ENCODE data around the gene EPHB6. TPM values are rescaled to one million over a fixed set of nuclear protein-coding genes. Genes with fewer than 3 reads are reported as not detected.

The EPHB6 gene
- total RNA-seq, 2 experiments from 2014 or later: 5.7 to 7.0 TPM

DNA sequence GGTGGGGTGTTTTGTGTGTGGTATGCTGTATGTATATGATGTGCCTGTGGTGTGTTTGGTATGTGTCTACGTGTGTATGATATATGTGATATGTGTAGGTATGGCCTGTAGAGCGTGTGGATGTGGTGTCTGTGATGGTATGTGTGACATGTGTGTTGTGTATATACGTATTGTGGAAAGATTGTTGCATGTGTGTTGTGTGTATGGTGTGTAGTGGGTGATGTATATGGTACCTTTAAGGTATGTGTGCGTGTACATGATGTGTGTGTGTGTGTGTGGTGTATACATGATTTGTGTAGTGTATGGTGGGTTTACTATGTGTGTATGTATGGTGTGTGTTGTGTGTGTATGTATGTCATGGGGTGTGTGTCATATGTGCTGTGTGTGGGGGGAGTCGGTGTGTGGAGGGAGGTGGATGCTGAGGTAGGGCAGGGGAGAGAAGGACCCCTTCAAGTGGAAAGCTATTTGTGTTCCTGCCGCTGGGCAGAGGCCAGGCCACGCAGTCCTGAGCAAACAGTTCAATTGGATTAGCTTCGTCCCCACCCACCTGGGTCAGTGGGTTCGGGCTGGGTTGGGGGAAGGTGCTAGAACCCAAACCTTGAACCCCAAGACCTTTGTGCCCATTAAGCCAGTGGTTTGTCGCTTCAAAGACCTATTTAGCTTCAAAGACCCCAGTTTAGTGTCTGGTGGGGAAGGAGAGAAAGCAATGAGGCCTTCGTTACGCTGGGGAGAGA, 32.6 kb downstream of the EPHB6 start:
- CTCF ChIA-PET: interaction anchor here (1.4 kb wide), 1 partner anchor 14 kb away, joined by 7 read pairs; no protein-coding TSS in a partner anchor

DNA sequence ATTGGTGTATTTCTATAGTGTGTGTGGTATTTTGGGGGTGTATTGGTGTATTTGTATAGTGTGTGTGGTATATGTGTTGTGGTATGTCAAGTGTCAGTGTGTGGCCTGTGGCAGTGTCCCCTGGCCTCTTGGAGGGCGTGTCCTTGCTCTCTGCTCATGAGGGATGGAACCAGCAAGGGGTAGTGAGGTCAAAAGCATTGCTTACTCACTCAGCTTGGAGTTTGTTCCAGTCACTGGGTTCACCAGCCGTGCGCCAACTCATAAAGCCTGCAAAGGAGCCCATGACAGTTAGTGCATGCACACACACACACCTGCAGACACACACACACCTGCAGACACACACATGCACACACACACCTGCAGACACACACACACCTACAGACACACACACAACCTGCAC, 34.9 kb downstream of the EPHB6 start:
- ChIA-PET POLR2A (no interaction called here), CTCF (no interaction called here)
- H3K4me3 Mint-ChIP-seq: no peak overlapping the region
- DNase-seq: no peak
- H3K9me3 Mint-ChIP-seq: peaks cover 5% of the 10 kb centered on the region
- H3K27ac Mint-ChIP-seq: no peak overlapping the region
- H3K4me1 Mint-ChIP-seq: no peaks in the 10 kb centered on the region
- peaks cover 3% of the 10 kb centered on the region for H3K27me3 Mint-ChIP-seq
- H3K36me3 Mint-ChIP-seq (ENCODE audit: low read depth): no peaks in the 10 kb centered on the region

More for the DNA sequence above, 32.6 kb downstream of the EPHB6 start:
- Mint-ChIP-seq H3K4me3 (no peak overlapping the region), H3K4me1 (no peaks in the 10 kb centered on the region), H3K27ac (no peak overlapping the region), H3K27me3 (peaks cover 6% of the 10 kb centered on the region), H3K36me3 (ENCODE audit: low read depth) (no peaks in the 10 kb centered on the region), H3K9me3 (peaks cover 5% of the 10 kb centered on the region)
- POLR2A ChIA-PET: no interaction called here
- no peak for DNase-seq

DNA sequence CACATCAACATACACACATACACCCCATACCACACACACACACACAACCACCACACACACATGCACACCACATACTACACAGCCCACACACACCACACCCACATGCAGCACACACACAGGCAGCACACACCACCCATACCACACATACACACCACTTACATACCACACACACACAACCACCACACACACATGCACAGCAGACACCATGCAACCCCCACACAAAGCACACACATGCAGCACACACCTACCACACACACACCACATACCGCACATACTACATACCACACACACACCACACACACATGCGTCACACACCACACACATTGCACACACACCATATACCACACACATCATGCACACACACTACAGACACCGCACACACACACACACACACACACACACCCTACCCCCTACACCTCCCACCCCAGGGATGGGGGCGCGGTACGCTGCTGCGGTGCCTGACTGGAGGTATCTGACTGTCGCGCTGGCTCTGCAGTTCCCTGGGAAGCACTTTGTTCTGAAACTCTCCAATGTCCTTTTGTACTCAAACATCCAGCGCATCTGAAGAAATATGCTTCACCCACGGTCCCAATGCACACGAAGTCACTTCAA, 36.1 kb downstream of the EPHB6 start:
- H3K36me3 Mint-ChIP-seq (ENCODE audit: low read depth): no peaks in the 10 kb centered on the region
- POLR2A ChIA-PET: no interaction called here
- H3K27me3 Mint-ChIP-seq: peaks cover 3% of the 10 kb centered on the region
- no peak overlapping the region for H3K4me3 Mint-ChIP-seq
- CTCF ChIA-PET: no interaction called here
- H3K9me3 Mint-ChIP-seq: peaks cover 5% of the 10 kb centered on the region
- no peaks in the 10 kb centered on the region for H3K4me1 Mint-ChIP-seq
- DNase-seq: no peak
- H3K27ac Mint-ChIP-seq: no peak overlapping the region

DNA sequence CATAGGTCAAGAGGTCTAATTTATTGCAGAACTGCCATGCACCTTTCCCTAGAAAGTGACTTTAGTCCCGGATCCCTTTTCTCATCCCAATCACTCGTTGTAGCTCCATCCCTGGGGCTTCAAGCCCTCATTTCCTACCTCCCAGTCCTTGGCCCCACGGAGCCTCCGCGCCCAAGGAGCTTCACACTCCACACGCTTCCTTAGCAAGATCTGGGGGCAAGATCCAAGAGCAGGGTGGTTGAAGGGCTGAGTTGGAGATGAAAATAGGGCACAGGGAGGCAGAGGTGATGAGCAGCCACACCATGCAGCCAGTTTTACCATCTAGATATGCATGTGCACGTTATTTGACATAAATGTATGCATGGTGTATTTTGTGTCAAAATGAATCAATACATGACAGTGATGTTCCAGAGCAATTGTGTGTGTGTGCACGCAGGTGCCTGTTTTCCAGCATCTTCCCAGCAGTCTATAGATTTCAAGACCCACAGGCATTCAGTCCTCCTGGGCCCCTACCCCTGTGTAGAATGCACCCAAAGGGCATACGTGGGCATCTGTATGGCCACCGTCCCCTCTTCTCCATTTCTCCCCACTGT, 36.7 kb downstream of the EPHB6 start:
- ChIA-PET CTCF (no interaction called here), POLR2A (no interaction called here)
- Mint-ChIP-seq H3K4me1 (no peaks in the 10 kb centered on the region), H3K36me3 (ENCODE audit: low read depth) (no peaks in the 10 kb centered on the region), H3K27ac (no peak overlapping the region), H3K4me3 (no peak overlapping the region), H3K9me3 (peaks cover 5% of the 10 kb centered on the region), H3K27me3 (peaks cover 9% of the 10 kb centered on the region)
- no peak for DNase-seq

GRCh38 chr7:142892951-142893350, 38.1 kb downstream of the EPHB6 start:
- H3K36me3 Mint-ChIP-seq (ENCODE audit: low read depth): no peaks in the 10 kb centered on the region

GRCh38 chr7:142894112-142894984, 39.5 kb downstream of the EPHB6 start:
- no peak for DNase-seq
- no peak overlapping the region for H3K27ac Mint-ChIP-seq
- peaks cover 11% of the 10 kb centered on the region for H3K27me3 Mint-ChIP-seq
- H3K9me3 Mint-ChIP-seq: peaks cover 5% of the 10 kb centered on the region
- ChIA-PET CTCF (interaction anchor here (0.5 to 0.6 kb wide), 2 partner anchors 36 to 540 kb away, joined by 4 to 5 read pairs; no protein-coding TSS in a partner anchor), POLR2A (no interaction called here)
- H3K4me1 Mint-ChIP-seq: no peaks in the 10 kb centered on the region
- H3K36me3 Mint-ChIP-seq (ENCODE audit: low read depth): no peaks in the 10 kb centered on the region
- H3K4me3 Mint-ChIP-seq: no peak overlapping the region

More at GRCh38 chr7:142892951-142893350, 38.1 kb downstream of the EPHB6 start:
- Mint-ChIP-seq H3K27me3 (peaks cover 6% of the 10 kb centered on the region), H3K4me3 (no peak overlapping the region), H3K9me3 (peaks cover 5% of the 10 kb centered on the region), H3K27ac (no peak overlapping the region), H3K4me1 (no peaks in the 10 kb centered on the region)
- no peak for DNase-seq
- CTCF ChIA-PET: no interaction called here
- POLR2A ChIA-PET: no interaction called here

GRCh38 chr7:142894985-142895593, 40.2 kb downstream of the EPHB6 start:
- H3K4me1 Mint-ChIP-seq: no peaks in the 10 kb centered on the region
- no peaks in the 10 kb centered on the region for H3K36me3 Mint-ChIP-seq (ENCODE audit: low read depth)
- H3K9me3 Mint-ChIP-seq: peaks cover 5% of the 10 kb centered on the region
- H3K4me3 Mint-ChIP-seq: no peak overlapping the region
- POLR2A ChIA-PET: no interaction called here
- CTCF ChIA-PET: interaction anchor here (0.5 kb wide), 1 partner anchor 37 kb away, joined by 4 read pairs; no protein-coding TSS in a partner anchor
- no peak for DNase-seq
- no peak overlapping the region for H3K27ac Mint-ChIP-seq
- peaks cover 11% of the 10 kb centered on the region for H3K27me3 Mint-ChIP-seq

GRCh38 chr7:142896151-142896550, 41.3 kb downstream of the EPHB6 start:
- Mint-ChIP-seq H3K9me3 (no peaks in the 10 kb centered on the region), H3K4me3 (no peak overlapping the region), H3K27me3 (peaks cover 11% of the 10 kb centered on the region), H3K27ac (no peak overlapping the region), H3K4me1 (no peaks in the 10 kb centered on the region), H3K36me3 (ENCODE audit: low read depth) (no peaks in the 10 kb centered on the region)
- no peak for DNase-seq
- POLR2A ChIA-PET: no interaction called here
- CTCF ChIA-PET: interaction anchor here (0.6 kb wide), 1 partner anchor 23 kb away, joined by 4 read pairs; no protein-coding TSS in a partner anchor

- Mint-ChIP-seq H3K27ac (no peak overlapping the region), H3K4me3 (no peak overlapping the region), H3K27me3 (peaks cover 18% of the 10 kb centered on the region), H3K9me3 (no peaks in the 10 kb centered on the region), H3K4me1 (no peaks in the 10 kb centered on the region), H3K36me3 (ENCODE audit: low read depth) (no peaks in the 10 kb centered on the region)
- POLR2A ChIA-PET: no interaction called here
- CTCF ChIA-PET: no interaction called here
- DNase-seq: no peak
Observed at GRCh38 chr7:142896741-142897379, 42.0 kb downstream of the EPHB6 start.

DNA sequence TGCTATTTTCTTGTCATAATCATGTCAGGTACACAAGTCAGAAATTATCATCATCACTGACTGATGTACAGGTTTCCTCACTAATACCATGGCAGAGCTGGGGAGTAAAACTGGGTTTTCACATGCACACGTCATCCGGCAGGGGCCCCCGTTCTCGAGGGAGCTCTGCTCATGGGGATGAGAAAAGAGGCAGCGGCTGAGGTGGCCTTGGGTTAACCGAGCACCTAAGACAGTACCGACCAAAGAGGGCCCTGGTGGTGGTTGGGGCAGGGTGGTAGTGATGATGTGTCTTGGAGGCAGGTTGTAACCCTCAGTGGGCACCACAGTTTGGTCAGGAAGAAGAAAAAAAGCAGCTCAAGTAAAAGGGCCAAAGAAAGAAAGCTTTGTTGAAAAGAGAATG, 42.8 kb downstream of the EPHB6 start:
- Mint-ChIP-seq H3K27me3 (peaks cover 21% of the 10 kb centered on the region), H3K36me3 (ENCODE audit: low read depth) (no peaks in the 10 kb centered on the region), H3K4me1 (no peaks in the 10 kb centered on the region), H3K27ac (no peak overlapping the region), H3K4me3 (no peak overlapping the region), H3K9me3 (no peaks in the 10 kb centered on the region)
- ChIA-PET CTCF (interaction anchor here (1.0 kb wide), 1 partner anchor 86 kb away, joined by 3 read pairs; no protein-coding TSS in a partner anchor), POLR2A (no interaction called here)
- no peak for DNase-seq

DNA sequence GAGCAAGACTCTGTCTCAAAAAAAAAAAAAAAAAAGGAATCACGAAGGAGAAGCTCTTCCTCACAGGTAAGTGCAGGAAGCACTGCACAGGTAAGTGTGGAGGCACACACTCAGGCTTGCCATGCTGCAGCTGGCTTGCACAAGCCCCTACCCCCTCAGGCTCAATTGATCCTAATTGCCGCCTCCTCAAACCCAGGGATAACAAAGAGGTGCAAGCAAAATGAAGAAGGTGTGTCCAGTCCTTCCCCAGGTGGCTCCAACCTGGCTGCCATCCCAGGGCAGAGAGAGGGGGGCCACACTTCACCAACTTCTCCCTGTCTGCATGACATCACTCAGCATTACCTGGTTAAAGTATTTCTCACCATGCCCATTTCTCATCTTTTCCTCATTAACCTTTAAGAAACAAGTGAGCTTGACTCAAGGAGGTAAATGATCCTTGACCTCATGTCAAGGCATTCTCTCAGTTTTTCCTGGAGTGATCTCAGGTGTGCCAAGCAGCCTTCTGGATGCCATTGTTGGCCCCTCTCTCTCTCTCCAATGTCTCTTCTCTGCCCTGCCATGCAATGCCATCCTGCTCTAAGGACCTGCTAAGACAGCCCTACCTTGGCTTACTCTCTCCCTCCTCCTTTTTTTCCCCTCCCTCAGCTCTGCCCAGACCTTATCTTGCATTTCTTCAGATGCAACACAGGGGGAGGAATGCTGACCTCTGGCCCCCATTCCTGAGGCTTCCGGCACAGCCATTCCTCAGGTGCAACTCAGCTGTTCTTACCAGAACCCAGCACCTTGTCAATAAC, 43.7 kb downstream of the EPHB6 start:
- no peaks in the 10 kb centered on the region for H3K9me3 Mint-ChIP-seq
- CTCF ChIA-PET: interaction anchor here (1.0 kb wide), 1 partner anchor 87 kb away, joined by 3 read pairs; no protein-coding TSS in a partner anchor
- no peak for DNase-seq
- H3K27ac Mint-ChIP-seq: no peak overlapping the region
- POLR2A ChIA-PET: no interaction called here
- H3K4me3 Mint-ChIP-seq: no peak overlapping the region
- H3K4me1 Mint-ChIP-seq: no peaks in the 10 kb centered on the region
- no peaks in the 10 kb centered on the region for H3K36me3 Mint-ChIP-seq (ENCODE audit: low read depth)
- H3K27me3 Mint-ChIP-seq: peaks cover 24% of the 10 kb centered on the region

DNA sequence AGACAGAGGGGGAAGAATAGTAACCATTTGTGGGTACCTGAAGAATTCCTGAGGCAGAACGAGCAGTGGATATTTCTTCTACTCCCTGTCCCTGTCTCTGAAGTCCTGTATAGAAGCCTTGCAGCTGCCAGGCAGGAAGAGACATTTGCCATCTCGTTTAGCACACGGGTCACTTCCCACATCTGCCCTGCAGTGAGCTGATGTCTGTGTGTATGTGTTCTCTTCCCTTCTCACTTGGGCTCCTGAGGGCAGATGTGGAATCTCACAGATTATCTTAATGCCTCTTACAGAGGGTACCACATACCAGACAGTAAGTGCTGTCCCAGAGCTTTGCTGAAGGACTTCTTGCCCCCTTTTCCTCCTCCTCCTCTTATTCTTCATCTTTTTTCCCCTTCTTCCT, 44.8 kb downstream of the EPHB6 start:
- ChIA-PET CTCF (no interaction called here), POLR2A (no interaction called here)
- DNase-seq: no peak
- Mint-ChIP-seq H3K4me3 (no peak overlapping the region), H3K4me1 (no peaks in the 10 kb centered on the region), H3K9me3 (no peaks in the 10 kb centered on the region), H3K27me3 (peaks cover 24% of the 10 kb centered on the region), H3K36me3 (ENCODE audit: low read depth) (no peaks in the 10 kb centered on the region), H3K27ac (no peak overlapping the region)

All from activated CD4-positive, alpha-beta memory T cell treated with anti-CD3 and anti-CD28 coated beads, Interleukin-2, amount 10 ng/mL, durations not matched to agents 7 days and 5 days (primary cell).